ENCODE results near the gene MGMT.

DNA sequence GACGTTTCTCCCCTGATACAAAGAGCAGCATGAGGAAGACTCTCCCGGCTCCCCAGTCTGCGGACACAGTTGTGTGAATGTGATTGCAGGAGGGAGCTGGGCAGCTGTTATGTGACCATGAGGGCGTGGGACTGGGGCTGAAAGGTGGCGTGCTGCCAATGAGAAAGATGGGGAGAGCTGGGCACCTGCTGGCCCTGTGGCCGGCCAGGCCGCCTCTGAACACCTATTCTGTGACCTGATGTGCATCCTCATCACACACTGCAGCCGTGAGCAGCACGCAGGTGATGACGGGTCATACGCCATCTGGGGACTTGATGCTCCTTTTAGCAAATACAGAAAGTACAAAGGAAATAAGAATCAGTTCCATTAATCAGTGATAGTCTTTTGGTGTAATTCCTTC is 86.9 kb downstream of the MGMT start:
- no peak for TF ChIP-seq CTCF (conservative IDR thresholded peaks at IDR 0.05; ENCODE audit: low read depth in 2 of 2)
- TF ChIP-seq POLR2AphosphoS5 (IDR thresholded peaks at IDR 0.05; ENCODE audit: low read depth): no peak
